Loucy (cell line): ENCODE results near the gene ENDOD1.

Experiments
- H2AFZ ChIP-seq: fragments of 200-600 bp; sonication (generic); 2 replicates; pipeline ENCODE4 v1.6.0; 2016; ENCODE audit warnings: antibody characterized with exemption, mild to moderate bottlenecking, low read length, moderate library complexity
- H3F3A ChIP-seq: fragments of 200-600 bp; 2 replicates; pipeline ENCODE4 v1.6.0; 2016; ENCODE audit warnings: antibody characterized with exemption, low read depth, mild to moderate bottlenecking
- H3K27me3 ChIP-seq: fragments of 200-600 bp; sonication (generic); 2 replicates; pipeline ENCODE4 v1.6.1; 2014; ENCODE audit warnings: low read length, mild to moderate bottlenecking; ENCODE audit not compliant: insufficient read depth, poor library complexity, severe bottlenecking
- H3K36me3 ChIP-seq: fragments of 200-600 bp; sonication (generic); 2 replicates; pipeline ENCODE4 v1.6.1; 2016; ENCODE audit warnings: low read length; ENCODE audit not compliant: insufficient read depth
- H3K4me1 ChIP-seq: fragments of 200-600 bp; sonication (generic); 2 replicates; pipeline ENCODE4 v1.5.1; 2014; ENCODE audit warnings: low read length, mild to moderate bottlenecking; ENCODE audit not compliant: insufficient read depth, poor library complexity, severe bottlenecking
- H3K4me2 ChIP-seq: fragments of 200-600 bp; sonication (generic); 2 replicates; pipeline ENCODE4 v1.6.0; 2014; ENCODE audit warnings: antibody characterized with exemption, low read length, low read depth, mild to moderate bottlenecking; ENCODE audit not compliant: poor library complexity, severe bottlenecking
- H3K4me3 ChIP-seq: fragments of 200-600 bp; sonication (generic); 2 replicates; pipeline ENCODE4 v1.5.1; 2014; ENCODE audit warnings: low read length, mild to moderate bottlenecking, mixed read lengths; ENCODE audit not compliant: poor library complexity, severe bottlenecking
- H3K79me2 ChIP-seq: fragments of 200-600 bp; sonication (generic); 2 replicates; pipeline ENCODE4 v1.6.1; 2014; ENCODE audit warnings: low read length; ENCODE audit not compliant: insufficient read depth
- H3K9ac ChIP-seq: fragments of 200-600 bp; sonication (generic); 2 replicates; pipeline ENCODE4 v1.6.0; 2014; ENCODE audit warnings: mild to moderate bottlenecking, low read depth, low read length, moderate library complexity; ENCODE audit not compliant: poor library complexity, severe bottlenecking
- H3K9me2 ChIP-seq: fragments of 200-600 bp; sonication (generic); replicated peaks from 2 replicates; pipeline ENCODE4 v1.6.1; 2016; ENCODE audit warnings: low read depth, low read length, mixed read lengths
- H3K9me3 ChIP-seq: fragments of 200-600 bp; sonication (generic); 2 replicates; pipeline ENCODE4 v1.6.1; 2014; ENCODE audit warnings: mild to moderate bottlenecking, antibody characterized with exemption, low read length, low read depth; ENCODE audit not compliant: insufficient read depth
- H4K20me1 ChIP-seq: fragments of 200-600 bp; sonication (generic); 2 replicates; pipeline ENCODE4 v1.6.0; 2014; ENCODE audit warnings: antibody characterized with exemption, low read length, mild to moderate bottlenecking; ENCODE audit not compliant: insufficient read depth, poor library complexity, severe bottlenecking
- EZH2phosphoT487 ChIP-seq: fragments of 200-600 bp; IDR thresholded peaks from 2 replicates; pipeline ENCODE4 v1.6.1; 2018; ENCODE audit warnings: antibody characterized with exemption, mild to moderate bottlenecking, moderate library complexity, borderline replicate concordance
- TF ChIP-seq, protein P1 (sequence below): fragments of 200-600 bp; sonication (generic); conservative IDR thresholded peaks from 2 replicates; pipeline ENCODE4 v1.5.1; 2014; ENCODE audit warnings: mild to moderate bottlenecking, antibody characterized with exemption, low read length

The ENDOD1 gene

DNA sequence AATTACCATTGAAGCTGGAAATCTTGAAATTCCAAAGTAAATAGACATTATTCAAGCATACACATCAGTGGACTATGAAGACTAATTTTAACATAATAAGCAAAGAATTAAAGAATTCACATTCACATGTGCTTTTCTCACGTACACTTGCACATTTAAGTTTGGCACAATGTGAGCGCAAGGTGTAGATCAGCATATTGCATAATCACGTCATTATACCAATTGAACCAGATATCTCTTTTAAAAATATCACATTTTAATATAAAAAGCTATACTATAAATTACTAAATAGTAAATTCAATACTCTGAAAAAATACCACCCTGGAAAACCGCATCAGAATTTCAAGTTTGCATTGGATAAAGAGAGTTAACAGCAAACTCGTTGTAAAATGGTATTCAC is 80.6 kb downstream of the ENDOD1 start:
- Histone ChIP-seq H3K4me2 (no peak overlapping the region), H3F3A (no peaks in the 10 kb centered on the region), H3K4me1 (no peaks in the 10 kb centered on the region), H3K9ac (no peak overlapping the region), H3K4me3 (no peak overlapping the region), H3K79me2 (no peaks in the 10 kb centered on the region), H2AFZ (no peak overlapping the region), H3K27me3 (no peaks in the 10 kb centered on the region), H3K36me3 (peaks cover 33% of the 10 kb centered on the region; the same call in 1 of the 2 replicates), H4K20me1 (no peaks in the 10 kb centered on the region), H3K9me3 (no peaks in the 10 kb centered on the region), H3K9me2 (no peaks in the 10 kb centered on the region)
- no peak for TF ChIP-seq EZH2phosphoT487
- TF ChIP-seq, protein P1, sequence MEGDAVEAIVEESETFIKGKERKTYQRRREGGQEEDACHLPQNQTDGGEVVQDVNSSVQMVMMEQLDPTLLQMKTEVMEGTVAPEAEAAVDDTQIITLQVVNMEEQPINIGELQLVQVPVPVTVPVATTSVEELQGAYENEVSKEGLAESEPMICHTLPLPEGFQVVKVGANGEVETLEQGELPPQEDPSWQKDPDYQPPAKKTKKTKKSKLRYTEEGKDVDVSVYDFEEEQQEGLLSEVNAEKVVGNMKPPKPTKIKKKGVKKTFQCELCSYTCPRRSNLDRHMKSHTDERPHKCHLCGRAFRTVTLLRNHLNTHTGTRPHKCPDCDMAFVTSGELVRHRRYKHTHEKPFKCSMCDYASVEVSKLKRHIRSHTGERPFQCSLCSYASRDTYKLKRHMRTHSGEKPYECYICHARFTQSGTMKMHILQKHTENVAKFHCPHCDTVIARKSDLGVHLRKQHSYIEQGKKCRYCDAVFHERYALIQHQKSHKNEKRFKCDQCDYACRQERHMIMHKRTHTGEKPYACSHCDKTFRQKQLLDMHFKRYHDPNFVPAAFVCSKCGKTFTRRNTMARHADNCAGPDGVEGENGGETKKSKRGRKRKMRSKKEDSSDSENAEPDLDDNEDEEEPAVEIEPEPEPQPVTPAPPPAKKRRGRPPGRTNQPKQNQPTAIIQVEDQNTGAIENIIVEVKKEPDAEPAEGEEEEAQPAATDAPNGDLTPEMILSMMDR: no peak

DNA sequence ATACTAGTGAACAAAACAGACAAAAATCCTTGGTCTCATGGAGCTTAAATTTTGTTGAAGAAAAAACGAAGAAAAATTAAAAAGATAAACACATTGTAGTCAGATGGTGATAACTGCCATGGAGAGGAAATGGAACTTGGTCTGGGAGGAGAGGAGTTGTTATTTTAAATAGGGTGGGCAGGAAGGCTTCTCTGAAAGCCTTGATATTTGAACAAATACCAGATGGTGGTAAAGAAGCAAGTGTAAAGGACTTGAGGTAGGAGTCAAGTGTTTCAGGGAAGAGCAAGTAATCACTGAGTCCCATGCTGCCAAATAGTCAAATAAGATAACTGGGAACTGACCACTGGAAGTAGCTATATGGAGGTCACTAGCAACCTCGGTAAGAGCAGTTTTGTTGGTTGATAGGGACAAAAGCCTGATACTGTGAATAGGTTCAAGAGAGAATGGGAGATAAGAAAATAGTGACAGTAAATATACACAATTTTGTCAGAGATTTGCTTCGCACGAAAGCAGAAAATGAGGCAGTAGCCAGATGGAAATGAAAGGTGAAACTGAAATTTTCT is 86.3 kb downstream of the ENDOD1 start:
- H3F3A ChIP-seq: no peaks in the 10 kb centered on the region
- no peaks in the 10 kb centered on the region for H4K20me1 ChIP-seq
- H3K36me3 ChIP-seq: peaks cover 78% of the 10 kb centered on the region
- H2AFZ ChIP-seq: no peak overlapping the region
- H3K4me1 ChIP-seq: no peaks in the 10 kb centered on the region
- H3K4me3 ChIP-seq: no peak overlapping the region
- H3K4me2 ChIP-seq: no peak overlapping the region
- H3K9me2 ChIP-seq: no peaks in the 10 kb centered on the region
- H3K27me3 ChIP-seq: no peaks in the 10 kb centered on the region
- no peak overlapping the region for H3K9ac ChIP-seq
- TF ChIP-seq EZH2phosphoT487: no peak
- TF ChIP-seq, protein P1: no peak
- H3K9me3 ChIP-seq: no peaks in the 10 kb centered on the region
- no peaks in the 10 kb centered on the region for H3K79me2 ChIP-seq
